Activated CD4-positive, alpha-beta T cell treated with anti-CD3 and anti-CD28 coated beads for 24 hours (primary cell): ENCODE measurements around the gene OBSL1.

Source experiments
- DNase-seq, 2 donors: peaks; one replicate each; pipeline ENCODE4 v3.0.0-alpha.2; 2020; ENCODE audit warnings: low read depth in 2 of 2

The OBSL1 gene

DNA sequence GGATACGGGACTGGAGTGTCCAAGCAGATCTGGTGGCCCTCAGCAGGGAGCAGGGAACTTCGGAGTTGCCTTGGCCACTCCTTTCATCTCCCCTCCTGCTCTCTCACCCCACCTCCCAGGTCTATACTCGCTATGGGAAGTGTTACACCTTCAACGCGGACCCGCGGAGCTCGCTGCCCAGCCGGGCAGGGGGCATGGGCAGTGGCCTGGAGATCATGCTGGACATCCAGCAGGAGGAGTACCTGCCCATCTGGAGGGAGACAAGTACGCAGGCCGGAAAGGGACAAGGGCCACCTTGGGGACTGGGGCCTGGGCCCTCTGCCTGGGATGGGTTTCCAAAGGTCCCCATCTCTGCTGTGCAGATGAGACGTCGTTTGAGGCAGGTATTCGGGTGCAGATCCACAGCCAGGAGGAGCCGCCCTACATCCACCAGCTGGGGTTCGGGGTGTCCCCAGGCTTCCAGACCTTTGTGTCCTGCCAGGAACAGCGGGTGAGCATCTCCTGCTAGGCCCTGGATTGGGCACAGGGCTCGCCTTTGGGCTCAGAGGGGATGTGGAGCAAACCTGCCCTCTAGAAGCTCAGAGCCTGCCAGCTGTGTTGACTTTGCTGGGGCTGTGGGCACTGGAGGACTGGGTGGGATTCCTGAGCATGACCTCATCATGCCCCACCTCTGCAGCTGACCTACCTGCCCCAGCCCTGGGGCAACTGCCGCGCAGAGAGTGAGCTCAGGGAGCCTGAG is 39.5 kb downstream of the OBSL1 start:
- no peak for DNase-seq

- peak; percentile 83 to 85 for DNase-seq
Measured at GRCh38 chr2:219530048-219530963, 41.0 kb downstream of the OBSL1 start.

DNA sequence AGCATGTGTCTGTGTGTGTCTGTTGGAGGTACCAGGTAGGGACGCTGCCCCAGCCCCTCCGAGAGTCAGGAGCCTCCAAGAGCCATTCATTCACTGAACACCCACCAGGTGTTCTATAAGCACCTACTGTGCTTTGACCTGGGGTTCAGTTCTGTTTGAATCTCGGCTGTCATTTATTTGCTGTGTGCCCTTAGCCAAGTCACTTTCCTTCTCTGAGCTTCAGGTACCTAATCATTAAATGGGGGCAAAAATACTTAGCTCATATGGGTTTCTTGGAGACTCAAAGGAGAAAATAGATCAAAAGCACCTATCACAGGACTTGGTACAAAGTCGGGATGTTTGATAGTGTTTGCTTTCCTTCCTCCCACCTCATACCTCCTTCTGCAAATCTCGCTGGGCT is 43.9 kb downstream of the OBSL1 start:
- no peak for DNase-seq

DNA sequence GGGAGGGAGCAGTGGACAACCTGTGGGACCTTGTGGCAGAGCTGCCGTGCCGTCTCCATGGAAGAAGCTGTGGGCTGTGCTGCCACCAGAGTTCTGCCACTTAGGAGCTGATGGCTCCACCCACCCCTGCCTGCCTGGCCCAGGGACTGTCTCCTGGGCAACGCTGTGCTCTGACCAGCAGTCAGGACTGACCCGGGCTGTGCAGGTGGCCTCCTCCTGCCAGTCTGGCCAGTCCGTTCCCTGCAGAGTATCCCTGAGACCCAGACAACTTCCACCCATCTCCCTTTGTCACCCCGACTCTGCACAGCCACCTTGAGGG is 44.3 kb downstream of the OBSL1 start:
- DNase-seq, result no peak

GRCh38 chr2:219526320-219527075 is 44.8 kb downstream of the OBSL1 start:
- no peak for DNase-seq

DNA sequence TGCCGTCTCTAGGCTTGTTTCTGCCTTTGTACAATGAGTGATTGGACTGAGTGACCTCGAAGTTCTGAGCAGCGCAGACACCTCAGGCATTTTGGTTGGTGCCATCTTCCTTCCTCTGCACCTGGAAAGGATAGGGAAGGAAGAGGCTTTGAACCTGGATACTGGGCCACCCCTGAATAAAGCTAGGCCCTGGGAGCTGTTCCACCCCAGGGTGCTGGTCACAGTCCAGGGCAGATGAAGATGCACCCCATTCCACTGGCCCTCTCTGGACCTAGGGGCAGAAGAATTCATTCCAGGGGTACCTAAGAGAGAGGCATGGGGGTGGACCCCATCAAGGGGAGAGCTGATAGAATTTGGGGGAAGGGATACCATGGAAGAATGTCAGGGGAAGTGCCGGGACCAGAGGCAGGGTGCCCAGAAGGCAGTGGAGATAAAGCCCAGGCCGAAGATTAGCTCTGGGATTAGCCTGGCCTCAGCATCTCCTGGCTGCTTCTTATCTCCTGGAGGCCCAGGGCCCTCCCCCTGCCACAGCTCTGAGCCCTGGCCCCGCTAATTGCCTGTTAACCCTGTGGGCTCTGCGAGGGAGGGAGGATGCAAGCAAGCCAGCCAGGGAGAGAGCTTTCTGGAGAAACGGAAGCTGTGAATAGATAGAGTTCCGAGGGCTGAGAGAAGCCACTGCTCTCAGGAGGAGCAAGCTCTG is 45.7 kb downstream of the OBSL1 start:
- DNase-seq, result no peak

DNA sequence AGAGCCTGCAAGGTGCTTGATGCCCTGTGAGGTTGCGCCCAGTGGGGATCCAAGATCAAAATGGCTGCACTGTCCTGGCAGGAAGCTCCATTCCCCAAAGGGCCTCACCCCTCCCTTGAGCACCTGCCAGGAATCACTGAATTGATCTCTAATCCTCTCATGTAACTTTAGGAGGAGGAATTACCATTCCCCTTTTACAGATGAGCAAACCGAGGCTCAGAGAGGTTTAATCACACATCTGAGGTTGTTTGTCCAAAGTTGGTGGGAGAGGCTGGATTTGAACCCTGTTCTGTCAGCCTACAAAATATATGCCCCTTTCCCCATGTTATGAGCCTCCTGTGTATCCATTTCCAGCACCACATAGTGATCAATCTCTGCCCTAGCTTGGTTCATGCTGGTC is 46.5 kb downstream of the OBSL1 start:
- no peak for DNase-seq

DNA sequence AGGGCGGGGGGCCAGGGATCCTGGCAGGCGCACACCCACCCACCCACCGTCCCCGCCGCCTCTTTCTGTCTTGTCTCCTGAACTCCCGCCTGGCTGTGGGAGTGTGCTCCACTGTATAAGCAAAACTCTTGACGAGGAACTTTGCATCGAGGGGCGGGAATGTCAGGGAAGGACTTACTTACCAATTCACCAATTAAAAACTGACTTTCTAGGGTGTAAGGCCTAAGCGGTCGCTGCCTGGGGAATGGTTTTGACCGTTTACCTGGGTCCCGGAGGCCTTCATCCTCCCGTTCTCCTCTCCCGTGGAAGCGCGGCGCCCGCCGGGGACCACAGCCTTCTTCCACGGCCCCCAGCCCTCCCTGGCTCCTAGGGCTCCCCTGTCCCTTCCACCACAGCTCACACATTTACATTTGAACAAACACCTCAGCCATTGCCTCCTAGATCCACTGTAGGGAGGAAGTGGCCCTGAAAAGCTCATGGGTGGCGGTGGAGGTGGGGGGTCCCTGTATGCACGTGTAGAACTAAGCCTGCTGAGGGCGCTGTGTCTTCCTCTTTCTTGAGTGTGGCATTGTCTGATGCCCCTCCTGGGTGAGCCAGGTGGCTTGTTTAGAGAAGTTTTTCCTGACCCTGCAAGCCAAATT is 48.2 kb downstream of the OBSL1 start:
- DNase-seq, result no peak

DNA sequence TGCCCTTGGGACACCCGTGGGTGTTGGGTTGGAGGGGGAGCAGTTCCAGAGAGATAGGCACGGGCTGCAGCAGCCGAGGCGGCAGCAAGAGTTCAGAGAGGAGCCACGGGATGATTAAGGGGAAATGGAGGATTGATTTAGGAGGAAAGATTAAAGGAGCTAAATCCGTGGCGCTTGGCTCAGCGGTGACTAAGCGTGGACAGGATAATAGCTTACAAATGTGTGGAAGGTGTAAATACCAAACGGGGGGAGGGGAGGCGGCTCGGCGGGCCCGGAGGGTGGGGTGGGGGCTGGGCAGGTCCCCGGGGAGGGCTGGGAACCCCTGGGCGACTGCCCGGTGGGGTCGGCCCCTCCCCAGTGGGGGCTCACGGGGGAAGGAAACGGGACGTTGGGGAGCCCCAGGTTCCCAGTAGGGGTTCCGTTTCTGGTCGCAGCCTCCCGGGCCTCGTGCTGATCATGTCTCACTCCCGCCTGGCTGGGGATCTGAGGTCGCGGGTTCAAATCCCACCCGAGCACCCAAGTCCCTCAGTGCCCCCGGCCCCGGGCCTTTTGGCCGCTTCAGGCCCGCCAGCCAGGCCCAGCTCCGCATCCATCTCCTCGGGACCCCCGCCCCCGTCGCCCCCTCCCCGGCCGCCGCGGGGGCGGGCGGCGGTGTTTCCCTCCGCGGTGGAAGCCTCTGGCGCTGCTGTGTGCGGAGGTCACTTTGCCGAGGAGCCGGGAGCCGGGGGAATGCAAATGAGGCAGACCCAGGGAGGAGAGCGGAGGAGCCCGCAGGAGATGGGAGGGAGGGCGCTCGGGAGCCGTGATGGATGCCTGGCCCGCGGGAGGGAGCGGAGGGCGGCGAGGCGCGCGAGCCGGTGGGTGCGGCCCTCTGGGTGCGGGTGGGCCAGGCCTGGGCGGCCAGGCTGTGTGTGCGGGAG is 49.0 kb downstream of the OBSL1 start:
- DNase-seq, result no peak

- no peak for DNase-seq
Measured at GRCh38 chr2:219521066-219521880, 50.1 kb downstream of the OBSL1 start.

DNA sequence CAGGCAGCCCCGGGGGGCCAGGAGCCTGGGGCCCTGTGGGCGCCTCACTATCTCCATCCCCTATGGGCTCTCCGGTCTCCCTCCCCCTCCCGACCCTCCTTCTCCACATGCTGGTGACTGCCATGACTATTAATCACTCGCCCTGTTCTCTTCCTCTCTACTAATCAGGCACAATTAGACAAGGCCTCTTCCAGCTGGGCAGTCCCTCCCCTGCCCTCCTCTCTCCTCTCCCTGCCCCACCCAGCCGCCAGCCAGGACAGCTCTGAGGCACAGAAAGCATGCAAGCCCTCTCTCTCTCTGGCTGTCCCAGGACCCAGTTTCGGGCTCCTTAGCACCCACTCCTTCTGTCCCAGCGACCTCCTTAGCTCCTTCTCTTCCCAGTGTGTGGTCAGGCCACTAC is 51.3 kb downstream of the OBSL1 start:
- DNase-seq, result no peak

GRCh38 chr2:219519526-219519916 is 51.8 kb downstream of the OBSL1 start:
- no peak for DNase-seq

GRCh38 chr2:219517954-219518778 is 53.2 kb downstream of the OBSL1 start:
- no peak for DNase-seq

GRCh38 chr2:219516888-219517287 is 54.5 kb downstream of the OBSL1 start:
- DNase-seq, result no peak

DNA sequence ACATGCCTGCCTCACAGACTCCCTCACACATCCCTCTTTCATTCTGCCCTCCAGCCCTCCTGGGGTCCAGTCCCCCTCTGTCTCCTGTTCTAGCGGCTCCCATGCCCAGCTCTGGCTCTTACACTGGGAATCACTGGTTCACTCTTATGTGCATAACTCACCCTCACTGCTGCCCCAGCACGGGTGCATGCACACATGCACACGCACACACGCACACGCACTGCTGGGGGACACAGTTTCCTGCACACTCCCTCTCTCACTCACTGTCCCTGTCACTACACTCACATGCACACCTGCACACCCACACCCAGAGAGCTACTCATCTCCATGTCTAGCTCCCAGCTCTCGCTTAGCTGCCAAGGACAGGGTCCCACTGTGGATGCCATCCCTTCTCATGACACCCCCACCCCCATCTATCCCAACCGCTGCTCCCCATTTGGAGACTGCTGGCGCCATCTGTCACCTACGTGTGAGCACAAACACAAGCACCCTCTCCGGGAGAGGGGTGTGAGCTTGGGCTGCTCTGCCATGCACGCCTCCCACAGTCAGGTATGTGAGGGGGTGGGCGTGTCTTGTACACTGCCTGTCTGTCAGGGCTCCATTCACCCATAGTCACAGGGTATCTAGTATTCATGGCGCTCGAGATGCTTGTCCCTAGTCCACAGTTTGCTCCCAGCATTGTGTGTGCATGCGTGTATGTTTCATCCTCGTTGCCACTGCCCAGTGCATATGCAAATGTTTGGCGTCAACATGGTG is 55.3 kb downstream of the OBSL1 start:
- DNase-seq, result no peak

DNA sequence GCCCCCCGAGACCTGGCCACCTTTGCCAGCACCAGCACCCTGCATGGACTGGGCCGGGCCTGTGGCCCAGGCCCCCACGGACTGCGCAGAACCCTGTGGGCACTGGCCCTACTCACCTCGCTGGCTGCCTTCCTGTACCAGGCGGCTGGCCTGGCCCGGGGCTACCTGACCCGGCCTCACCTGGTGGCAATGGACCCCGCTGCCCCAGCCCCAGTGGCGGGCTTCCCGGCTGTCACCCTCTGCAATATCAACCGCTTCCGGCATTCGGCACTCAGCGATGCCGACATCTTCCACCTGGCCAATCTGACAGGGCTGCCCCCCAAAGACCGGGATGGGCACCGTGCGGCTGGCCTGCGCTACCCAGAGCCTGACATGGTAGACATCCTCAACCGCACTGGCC is 56.5 kb downstream of the OBSL1 start:
- DNase-seq, result no peak

DNA sequence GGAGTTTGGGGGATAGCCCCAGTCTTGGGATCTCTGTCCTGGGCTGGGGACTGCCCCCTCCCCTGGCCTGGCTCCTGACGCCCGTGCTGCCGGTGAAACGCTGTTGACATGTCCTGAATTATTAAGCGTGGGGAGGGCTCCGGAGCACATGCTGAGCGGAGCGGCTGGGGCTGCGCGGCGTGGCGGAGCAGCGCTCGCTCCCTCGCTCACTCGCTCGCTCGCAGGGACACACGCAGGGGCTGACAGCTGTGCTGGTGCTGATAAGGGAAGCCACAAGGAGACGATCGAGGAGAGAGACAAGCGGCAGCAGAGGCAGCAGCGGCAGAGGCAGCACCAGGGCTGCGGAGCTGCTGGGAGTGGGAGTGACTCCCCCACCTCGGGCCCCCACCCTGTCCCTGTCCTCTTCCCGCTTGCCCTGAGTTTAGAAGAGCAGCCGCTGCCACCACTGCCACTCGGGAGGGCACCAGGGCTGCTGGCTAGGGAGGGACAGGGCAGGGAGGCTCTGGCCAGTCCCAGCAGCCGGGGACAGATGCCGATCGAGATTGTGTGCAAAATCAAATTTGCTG is 57.1 kb downstream of the OBSL1 start, which contains the start of gene ASIC4:
ASIC4 (plus strand) TSS at position 287 of the 566 bp plus-strand sequence; CDS start at position 530, 243 bp downstream.
- DNase-seq, result no peak
